ENCODE measurements around the gene TBC1D22A.

GRCh38 chr22:46951350-46951749, 188.9 kb downstream of the TBC1D22A start:
- TF ChIP-seq CTCF (IDR thresholded peaks at IDR 0.05) (no peak), POLR2A (IDR thresholded peaks at IDR 0.05) (no peak), EP300 (IDR thresholded peaks at IDR 0.05) (no peak)
